GM18951 (cell line): ENCODE measurements around the gene DNAJC13.

Experiments
- POLR2A ChIP-seq: IDR thresholded peaks from 4 replicates; pipeline ENCODE4 v1.6.1; 2011; ENCODE audit warnings: mild to moderate bottlenecking; ENCODE audit not compliant: insufficient read length, insufficient read depth; ENCODE audit errors: extremely low read depth
- in situ Hi-C: fragments of 300-500 bp; cut with MboI; formaldehyde crosslinking; loops from one replicate; pipeline ENCODE4 v1.12.0; 2022; ENCODE audit warnings: low sequenced_read_pairs, mixed read lengths, inconsistent platforms; ENCODE audit not compliant: unreplicated experiment

Gene DNAJC13

DNA sequence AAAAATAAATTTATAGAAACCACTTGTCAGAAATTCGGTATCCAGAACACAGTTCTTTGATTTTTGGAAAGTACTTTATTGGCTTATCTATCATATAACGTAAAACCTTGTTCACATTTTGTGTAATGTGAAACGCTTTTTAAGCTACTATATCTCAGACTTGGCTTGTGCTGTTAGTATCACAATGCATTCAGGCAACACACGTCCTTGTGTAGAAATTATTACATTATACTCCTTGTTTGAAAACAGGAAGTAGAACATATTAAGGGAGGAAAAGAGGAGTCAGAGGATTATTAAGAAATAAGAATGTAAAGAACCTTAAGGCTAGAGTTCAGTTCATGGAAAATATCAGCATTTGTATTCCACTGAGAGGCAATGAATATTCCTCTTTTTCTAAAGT, 1.6 kb downstream of the DNAJC13 start:
- in situ Hi-C loops: no loop called here

GRCh38 chr3:132421832-132422231, 4.5 kb downstream of the DNAJC13 start:
- in situ Hi-C loops: no loop called here
- no peak for TF ChIP-seq POLR2A

More for the DNA sequence above, 1.6 kb downstream of the DNAJC13 start:
- TF ChIP-seq POLR2A: no peak

GRCh38 chr3:132422531-132422930, 5.2 kb downstream of the DNAJC13 start:
- no peak for TF ChIP-seq POLR2A
- in situ Hi-C loops: no loop called here

- in situ Hi-C loops: no loop called here
- TF ChIP-seq POLR2A: no peak
Measured at GRCh38 chr3:132432639-132433038, 15.3 kb downstream of the DNAJC13 start.

DNA sequence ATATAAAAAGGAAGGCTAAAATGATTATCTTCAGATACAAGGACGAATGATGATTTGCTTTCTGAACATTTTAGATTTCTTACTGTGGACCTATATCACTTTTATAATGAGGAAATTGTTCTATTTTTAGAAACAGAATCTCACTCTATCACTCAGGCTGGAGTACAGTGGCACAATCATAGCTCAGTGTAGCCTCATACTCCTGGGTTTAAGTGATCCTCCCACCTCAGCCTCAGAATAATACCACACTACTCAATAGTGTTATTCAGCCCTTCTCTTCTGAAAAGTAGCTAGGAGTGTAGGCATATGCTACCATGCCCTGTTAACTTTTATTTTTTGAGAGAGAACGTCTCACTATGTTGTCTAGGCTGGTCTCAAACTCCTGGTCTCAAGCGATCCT, 15.8 kb downstream of the DNAJC13 start:
- in situ Hi-C loops: no loop called here
- no peak for TF ChIP-seq POLR2A

GRCh38 chr3:132435224-132435910, 18.1 kb downstream of the DNAJC13 start:
- TF ChIP-seq POLR2A: no peak
- in situ Hi-C loops: no loop called here

DNA sequence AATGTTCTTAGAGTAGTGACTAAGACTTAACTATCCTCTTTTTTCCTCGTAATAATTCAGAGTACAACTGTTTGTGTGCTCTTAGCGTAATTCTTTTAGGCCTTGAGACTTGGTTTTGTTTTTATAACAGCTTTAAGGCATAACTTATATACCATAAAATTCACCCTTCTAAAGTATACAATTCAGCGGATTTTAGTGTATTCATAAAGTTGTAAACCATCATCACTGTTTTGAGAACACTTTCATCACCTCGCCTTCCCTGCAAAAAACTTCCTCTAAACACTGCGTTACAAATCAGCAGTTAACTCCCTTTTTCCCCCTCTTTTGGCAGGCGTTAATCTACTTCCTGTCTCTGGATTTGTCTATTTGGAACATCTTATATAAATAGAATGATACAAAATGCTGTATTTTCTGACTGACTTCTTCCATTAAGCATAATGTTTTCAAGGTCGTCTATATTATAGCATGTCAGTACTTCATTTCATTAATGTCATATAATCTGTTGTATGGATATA, 18.7 kb downstream of the DNAJC13 start:
- in situ Hi-C loops: no loop called here
- TF ChIP-seq POLR2A: no peak

DNA sequence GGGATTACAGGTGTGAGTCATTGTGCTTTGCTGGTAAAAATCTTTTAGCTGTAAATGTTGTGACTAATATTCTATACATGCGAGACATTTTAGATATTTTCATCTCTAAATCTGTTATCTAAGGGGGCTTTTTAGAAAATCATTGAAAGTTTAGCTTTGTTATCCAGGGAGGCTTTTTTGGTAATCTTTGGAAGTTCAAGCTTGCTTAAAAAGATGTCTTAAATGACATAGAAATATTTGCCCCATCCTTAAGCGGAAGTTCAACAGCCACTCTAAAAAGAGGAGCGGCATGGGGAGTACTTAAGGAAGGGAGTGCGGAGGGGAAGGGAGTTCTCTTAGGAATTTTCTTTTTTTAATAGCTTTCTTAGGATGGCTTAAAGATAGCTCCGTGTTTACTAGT, 26.1 kb downstream of the DNAJC13 start:
- TF ChIP-seq POLR2A: no peak
- in situ Hi-C loops: no loop called here

DNA sequence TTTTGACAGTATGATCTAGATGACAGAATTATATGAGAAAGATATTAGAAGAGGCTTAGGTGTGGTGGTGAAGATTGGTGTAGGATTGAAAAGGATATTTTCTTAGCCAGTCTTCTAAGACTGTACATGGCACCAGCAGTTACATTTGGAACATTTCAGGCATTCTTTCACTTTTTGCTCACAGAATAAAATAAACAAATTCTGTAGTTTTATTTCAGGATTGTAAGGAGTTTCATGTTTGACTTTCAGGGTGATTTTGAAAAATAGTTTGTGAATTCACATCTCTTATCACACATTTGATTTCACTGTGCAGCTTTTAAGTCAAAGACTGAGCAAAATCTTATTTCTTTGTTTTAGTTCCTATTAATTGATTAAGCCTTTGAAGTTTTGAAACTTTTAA, 27.1 kb downstream of the DNAJC13 start:
- TF ChIP-seq POLR2A: no peak
- in situ Hi-C loops: no loop called here

DNA sequence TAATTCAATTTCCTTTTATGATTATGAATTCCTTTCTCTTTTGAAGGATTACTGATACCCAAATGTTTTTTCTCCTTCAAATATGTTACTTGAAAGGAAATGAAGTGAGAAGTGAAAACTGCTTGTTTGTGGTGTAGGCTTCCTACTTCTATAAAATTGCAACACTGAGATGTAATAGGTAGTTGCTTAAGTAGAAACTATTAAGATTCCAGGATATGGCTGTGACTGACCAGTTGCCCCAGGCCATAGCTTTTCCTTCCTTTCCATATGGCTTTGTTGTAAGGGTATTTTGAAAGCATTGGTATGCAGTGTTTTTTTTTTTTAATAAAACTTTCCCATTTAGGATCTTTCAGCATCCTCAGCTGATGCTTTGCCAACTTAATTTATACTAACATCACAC, 28.5 kb downstream of the DNAJC13 start:
- in situ Hi-C loops: no loop called here
- TF ChIP-seq POLR2A: no peak

GRCh38 chr3:132448216-132448961, 31.1 kb downstream of the DNAJC13 start:
- TF ChIP-seq POLR2A: no peak
- in situ Hi-C loops: no loop called here

DNA sequence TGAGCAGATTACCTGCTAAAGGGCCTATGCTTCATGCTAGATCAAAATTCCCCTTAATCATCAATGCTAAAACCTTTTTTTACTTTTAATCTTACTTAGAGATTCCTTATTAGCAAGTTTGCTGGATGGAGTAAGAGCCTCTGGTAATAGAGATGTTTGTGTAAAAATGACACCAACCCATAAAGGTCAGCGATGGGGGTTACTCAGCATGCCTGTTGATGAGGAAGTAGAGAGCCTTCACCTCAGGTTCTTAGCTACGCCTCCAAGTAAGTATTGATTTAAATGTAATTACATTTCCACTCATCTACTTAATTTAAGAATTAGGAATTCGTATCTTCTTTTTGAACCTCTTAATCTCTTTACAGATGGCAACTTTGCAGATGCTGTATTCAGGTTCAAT, 38.8 kb downstream of the DNAJC13 start:
- in situ Hi-C loops: no loop called here
- no peak for TF ChIP-seq POLR2A

DNA sequence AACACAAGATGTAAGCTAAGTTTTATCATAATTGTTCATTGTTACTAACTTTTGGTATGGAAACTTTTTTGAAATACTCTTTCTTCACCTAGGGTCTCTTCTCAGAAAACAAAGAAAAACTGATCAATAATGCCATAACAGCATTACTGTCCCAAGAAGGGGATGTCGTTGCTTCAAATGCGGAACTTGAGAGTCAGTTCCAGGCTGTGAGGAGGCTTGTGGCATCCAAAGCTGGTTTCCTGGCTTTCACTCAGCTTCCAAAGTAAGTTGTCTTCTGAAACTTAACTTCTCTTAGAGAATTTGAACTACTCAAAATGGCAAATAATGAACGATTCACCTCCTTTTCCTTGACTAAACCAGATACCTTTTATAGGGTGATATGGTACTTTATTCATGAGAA, 39.3 kb downstream of the DNAJC13 start:
- no peak for TF ChIP-seq POLR2A
- in situ Hi-C loops: no loop called here

DNA sequence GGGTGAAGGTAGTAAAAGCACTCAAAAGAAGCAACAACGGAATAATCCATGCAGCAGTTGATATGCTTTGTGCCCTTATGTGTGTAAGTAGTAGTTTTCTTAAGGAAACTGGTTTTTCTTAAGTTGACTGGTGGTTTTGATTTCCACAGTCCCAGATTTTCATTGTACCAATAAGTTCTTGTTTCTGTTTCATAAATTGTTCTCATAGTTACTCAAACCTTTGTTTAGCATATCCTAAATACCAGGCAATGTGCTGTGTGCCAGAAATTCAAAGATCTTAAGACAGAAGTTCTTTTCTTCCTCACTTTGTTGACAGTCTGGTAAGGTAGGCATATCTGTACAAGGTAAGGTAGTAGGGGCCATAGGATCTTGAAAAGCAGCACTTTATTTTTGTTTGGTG, 40.0 kb downstream of the DNAJC13 start:
- in situ Hi-C loops: no loop called here
- no peak for TF ChIP-seq POLR2A

- TF ChIP-seq POLR2A: no peak
- in situ Hi-C loops: no loop called here
Measured at GRCh38 chr3:132459551-132459950, 42.2 kb downstream of the DNAJC13 start.

DNA sequence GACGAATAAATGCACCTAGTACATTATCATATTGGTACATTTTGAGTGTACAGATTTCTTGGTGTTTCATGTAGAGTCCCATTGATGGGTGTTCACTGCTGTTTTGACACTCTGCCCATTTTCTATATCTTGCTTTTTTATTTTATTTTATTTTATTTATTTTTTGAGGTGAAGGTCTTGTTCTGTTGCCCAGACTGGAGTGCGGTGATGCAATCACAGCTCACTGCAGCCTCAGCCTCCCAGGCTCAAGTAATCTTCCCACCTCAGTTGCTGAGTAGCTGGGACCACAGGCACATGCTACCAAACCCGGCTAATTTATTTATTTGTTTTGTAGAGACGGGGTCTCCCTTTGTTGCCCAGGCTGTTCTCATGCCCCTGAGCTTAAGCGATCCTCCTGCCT, 44.2 kb downstream of the DNAJC13 start:
- no peak for TF ChIP-seq POLR2A
- in situ Hi-C loops: no loop called here
